AG04449 (cell line): ENCODE data around the gene CCDC191.

Experiments
- CTCF ChIA-PET: fragments of 350-600 bp; formaldehyde crosslinking; extraction: SDS; loops from one replicate; lab custom pipeline; 2021; ENCODE audit warnings: antibody characterized with exemption; lab: Yijun Ruan, JAX
- POLR2A ChIA-PET: fragments of 400-600, 350-600 bp; formaldehyde crosslinking; extraction: SDS; loops from one replicate; lab custom pipeline; 2020; ENCODE audit warnings: antibody characterized with exemption, inconsistent platforms; lab: Yijun Ruan, JAX
- DNase-seq: peaks from one replicate; pipeline ENCODE4 v3.0.0-alpha.2; 2010; ENCODE audit warnings: low read depth, low spot score
- H3K4me3 ChIP-seq: 2 replicates; pipeline ENCODE4 v1.5.1; 2011; ENCODE audit warnings: low read depth, mild to moderate bottlenecking, control low read depth, low read length
- TF ChIP-seq, protein P1 (sequence below): IDR thresholded peaks from one replicate; pipeline ENCODE4 v1.5.1; 2011; ENCODE audit warnings: mild to moderate bottlenecking, moderate library complexity, low read length, control low read depth, inconsistent platforms; ENCODE audit not compliant: insufficient read depth; ENCODE audit errors: missing control alignments

The CCDC191 gene

DNA sequence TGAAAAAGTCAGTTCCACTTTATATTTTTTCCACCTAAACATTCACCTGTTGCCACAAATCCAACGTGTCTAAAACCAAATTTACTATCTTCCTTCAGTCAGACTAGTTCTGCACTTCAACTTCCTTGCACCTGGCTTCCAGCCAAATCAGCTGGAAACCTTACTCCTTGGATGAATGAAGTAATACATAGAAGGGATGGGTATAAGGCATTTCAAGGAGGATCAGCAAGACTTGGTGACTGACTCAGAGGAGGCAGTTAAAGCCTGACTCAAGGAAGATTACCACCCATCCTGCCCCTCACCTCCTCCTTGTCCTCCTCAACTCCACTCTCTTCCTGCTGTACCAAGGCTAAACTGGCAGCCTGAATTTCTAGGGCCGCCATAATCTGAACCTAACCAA is 37.3 kb upstream of the CCDC191 start:
- TF ChIP-seq, protein P1, sequence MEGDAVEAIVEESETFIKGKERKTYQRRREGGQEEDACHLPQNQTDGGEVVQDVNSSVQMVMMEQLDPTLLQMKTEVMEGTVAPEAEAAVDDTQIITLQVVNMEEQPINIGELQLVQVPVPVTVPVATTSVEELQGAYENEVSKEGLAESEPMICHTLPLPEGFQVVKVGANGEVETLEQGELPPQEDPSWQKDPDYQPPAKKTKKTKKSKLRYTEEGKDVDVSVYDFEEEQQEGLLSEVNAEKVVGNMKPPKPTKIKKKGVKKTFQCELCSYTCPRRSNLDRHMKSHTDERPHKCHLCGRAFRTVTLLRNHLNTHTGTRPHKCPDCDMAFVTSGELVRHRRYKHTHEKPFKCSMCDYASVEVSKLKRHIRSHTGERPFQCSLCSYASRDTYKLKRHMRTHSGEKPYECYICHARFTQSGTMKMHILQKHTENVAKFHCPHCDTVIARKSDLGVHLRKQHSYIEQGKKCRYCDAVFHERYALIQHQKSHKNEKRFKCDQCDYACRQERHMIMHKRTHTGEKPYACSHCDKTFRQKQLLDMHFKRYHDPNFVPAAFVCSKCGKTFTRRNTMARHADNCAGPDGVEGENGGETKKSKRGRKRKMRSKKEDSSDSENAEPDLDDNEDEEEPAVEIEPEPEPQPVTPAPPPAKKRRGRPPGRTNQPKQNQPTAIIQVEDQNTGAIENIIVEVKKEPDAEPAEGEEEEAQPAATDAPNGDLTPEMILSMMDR: no peak
- ChIA-PET POLR2A (no interaction called here), CTCF (interaction anchor here (1.0 kb wide), 1 partner anchor 12 kb away, joined by 3 read pairs; no protein-coding TSS in a partner anchor)
- DNase-seq: peak; percentile 60
- H3K4me3 ChIP-seq: no peak overlapping the region

- peak overlapping the region; percentile 3; the same call in 1 of the 2 replicates for H3K4me3 ChIP-seq
- ChIA-PET CTCF (interaction anchor here (1.0 kb wide), 1 partner anchor 11 kb away, joined by 3 read pairs; no protein-coding TSS in a partner anchor), POLR2A (interaction anchor here (1.0 kb wide), 1 partner anchor 9 kb away, joined by 3 read pairs; no protein-coding TSS in a partner anchor)
- TF ChIP-seq, protein P1: no peak
- DNase-seq: no peak
Measured at GRCh38 chr3:114093016-114093380, 36.7 kb upstream of the CCDC191 start.

DNA sequence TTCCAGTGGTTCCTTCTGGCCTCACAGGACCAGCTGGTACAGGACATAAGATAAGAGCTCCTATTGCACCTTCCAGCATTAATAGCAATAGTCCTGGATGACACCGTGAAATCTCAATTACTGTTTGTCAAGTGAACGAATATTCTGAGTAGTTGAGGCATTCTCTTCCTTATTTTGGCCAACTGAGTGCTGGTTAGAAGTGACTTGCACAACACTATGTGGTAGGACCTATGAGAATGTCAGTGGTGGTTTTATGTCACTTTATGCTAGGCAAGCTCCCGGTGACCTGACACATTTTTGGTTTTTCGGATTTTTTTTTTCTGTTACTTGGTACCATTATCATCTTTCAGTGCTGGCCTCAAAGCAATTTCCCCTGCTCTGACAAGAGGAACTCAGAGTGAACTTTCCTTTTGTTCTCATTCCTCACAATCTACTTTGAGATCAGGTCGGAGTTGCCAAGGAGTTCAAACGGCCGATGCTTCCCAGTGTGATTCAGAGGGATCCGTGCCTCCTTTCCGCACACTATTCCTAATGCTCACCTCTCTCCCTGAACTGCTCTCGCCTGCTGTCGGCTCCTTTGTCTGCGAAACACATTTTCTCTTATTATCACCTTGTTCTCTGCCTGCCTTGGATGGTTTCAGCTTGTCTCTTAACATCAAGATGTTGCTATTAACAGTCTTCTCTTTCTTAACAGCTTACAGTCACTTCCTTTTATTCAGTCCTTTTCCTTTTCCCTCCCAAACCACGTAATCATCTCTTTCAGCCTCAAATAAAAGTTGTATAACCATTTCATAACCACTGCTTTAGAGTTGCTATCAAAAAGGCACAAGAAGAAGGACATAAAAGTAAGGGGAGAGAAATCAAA is 36.1 kb upstream of the CCDC191 start:
- H3K4me3 ChIP-seq: peak overlapping the region; percentile 3; the same call in 1 of the 2 replicates
- DNase-seq: no peak
- ChIA-PET CTCF (interaction anchor here (1.0 kb wide), 1 partner anchor 11 kb away, joined by 3 read pairs; no protein-coding TSS in a partner anchor), POLR2A (interaction anchor here (1.0 kb wide), 1 partner anchor 8 kb away, joined by 3 read pairs; no protein-coding TSS in a partner anchor)
- TF ChIP-seq, protein P1: no peak

DNA sequence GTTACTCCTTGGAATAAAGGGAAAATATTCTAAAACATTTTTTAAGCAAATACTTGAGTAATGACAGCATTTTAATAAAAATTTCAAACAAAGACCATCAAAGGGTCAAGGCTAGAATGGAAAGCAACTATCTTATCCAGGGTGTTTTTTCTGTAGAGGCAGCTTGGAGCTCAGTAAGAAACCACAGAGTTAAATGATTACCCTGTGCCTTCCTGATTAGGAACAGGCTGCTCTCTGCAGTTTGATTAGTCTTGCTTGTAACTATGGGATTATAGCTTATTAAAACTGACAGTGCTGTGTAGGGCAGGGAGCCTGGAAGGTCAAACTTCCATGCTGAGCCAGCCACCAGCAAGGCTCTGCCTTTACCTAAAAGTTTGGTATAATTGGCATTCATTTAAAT is 33.3 kb upstream of the CCDC191 start:
- TF ChIP-seq, protein P1: no peak
- CTCF ChIA-PET: interaction anchor here (0.6 to 0.7 kb wide), 2 partner anchors 61 to 353 kb away, joined by 3 read pairs; no protein-coding TSS in a partner anchor
- no peak overlapping the region for H3K4me3 ChIP-seq
- POLR2A ChIA-PET: no interaction called here
- DNase-seq: no peak

- H3K4me3 ChIP-seq: no peak overlapping the region
- CTCF ChIA-PET: interaction anchor here (1.2 to 1.3 kb wide), 2 partner anchors 12 to 242 kb away, joined by 3 to 6 read pairs; no protein-coding TSS in a partner anchor
- DNase-seq: no peak
- TF ChIP-seq, protein P1: no peak
- POLR2A ChIA-PET: no interaction called here
Measured at GRCh38 chr3:114086356-114086755, 30.0 kb upstream of the CCDC191 start.

GRCh38 chr3:114083112-114083511 is 26.8 kb upstream of the CCDC191 start:
- TF ChIP-seq, protein P1: no peak
- no peak for DNase-seq
- H3K4me3 ChIP-seq: no peak overlapping the region
- CTCF ChIA-PET: no interaction called here
- POLR2A ChIA-PET: no interaction called here
